ENCODE data around the gene LRRC8D.

Gene LRRC8D

GRCh38 chr1:89898150-89898549, 77.3 kb downstream of the LRRC8D start:
- DNase-seq, result no peak

- DNase-seq, result no peak
These were observed 78.1 kb downstream of the LRRC8D start for GRCh38 chr1:89898695-89899470.

- DNase-seq, result no peak
These were observed 79.5 kb downstream of the LRRC8D start for GRCh38 chr1:89900323-89900722.

- DNase-seq, result no peak
These were observed 80.2 kb downstream of the LRRC8D start for GRCh38 chr1:89900791-89901708.

- DNase-seq, result no peak
These were observed 81.3 kb downstream of the LRRC8D start for GRCh38 chr1:89901957-89902669.

GRCh38 chr1:89903550-89903949, 82.7 kb downstream of the LRRC8D start:
- no peak for DNase-seq

- DNase-seq, result no peak
These were observed 83.6 kb downstream of the LRRC8D start for GRCh38 chr1:89904219-89904980.

- no peak for DNase-seq
These were observed 84.7 kb downstream of the LRRC8D start for GRCh38 chr1:89905395-89906058.

- DNase-seq, result no peak
These were observed 85.3 kb downstream of the LRRC8D start for GRCh38 chr1:89906088-89906487.

GRCh38 chr1:89907727-89908212, 86.9 kb downstream of the LRRC8D start:
- no peak for DNase-seq

- DNase-seq, result no peak
These were observed 87.4 kb downstream of the LRRC8D start for GRCh38 chr1:89908273-89908671.

- DNase-seq, result no peak
These were observed 88.0 kb downstream of the LRRC8D start for GRCh38 chr1:89908672-89909436.

GRCh38 chr1:89910268-89910667, 89.4 kb downstream of the LRRC8D start:
- DNase-seq, result no peak

GRCh38 chr1:89910780-89911179, 89.9 kb downstream of the LRRC8D start:
- no peak for DNase-seq

GRCh38 chr1:89911191-89911991, 90.6 kb downstream of the LRRC8D start:
- no peak for DNase-seq

GRCh38 chr1:89912073-89912472, 91.2 kb downstream of the LRRC8D start:
- no peak for DNase-seq

GRCh38 chr1:89913353-89914095, 92.7 kb downstream of the LRRC8D start:
- DNase-seq, result no peak

- no peak for DNase-seq
These were observed 96.5 kb downstream of the LRRC8D start for GRCh38 chr1:89917353-89917752.

GRCh38 chr1:89918127-89918793, 97.4 kb downstream of the LRRC8D start:
- no peak for DNase-seq
